GM12801 (cell line): ENCODE measurements around the gene BPIFA3.

Source experiments
- TF ChIP-seq, protein P1 (sequence below): IDR thresholded peaks from one replicate; pipeline ENCODE4 v1.5.1; 2011; ENCODE audit warnings: control low read depth; ENCODE audit not compliant: insufficient read length; ENCODE audit errors: extremely low read depth

BPIFA3 gene

DNA sequence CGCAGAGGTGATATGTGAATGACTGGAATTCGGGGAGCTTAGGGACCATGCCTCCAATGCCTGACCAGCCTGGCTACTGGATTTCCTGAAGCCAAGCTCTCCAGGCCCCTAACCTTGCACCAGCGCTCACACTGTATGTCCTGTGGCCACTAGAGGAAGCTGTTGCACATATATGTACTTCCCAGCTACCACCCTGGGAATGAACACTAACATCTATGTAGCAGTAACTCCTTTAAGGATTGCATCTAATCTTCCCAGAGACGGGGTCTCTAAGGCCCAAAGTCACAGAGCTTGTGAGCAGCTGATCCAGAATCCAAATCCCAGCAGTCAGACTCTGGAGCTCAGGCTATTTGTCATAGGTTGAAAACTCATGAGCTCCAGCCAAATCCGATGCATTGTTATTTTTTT, 45.5 kb downstream of the BPIFA3 start:
- TF ChIP-seq, protein P1, sequence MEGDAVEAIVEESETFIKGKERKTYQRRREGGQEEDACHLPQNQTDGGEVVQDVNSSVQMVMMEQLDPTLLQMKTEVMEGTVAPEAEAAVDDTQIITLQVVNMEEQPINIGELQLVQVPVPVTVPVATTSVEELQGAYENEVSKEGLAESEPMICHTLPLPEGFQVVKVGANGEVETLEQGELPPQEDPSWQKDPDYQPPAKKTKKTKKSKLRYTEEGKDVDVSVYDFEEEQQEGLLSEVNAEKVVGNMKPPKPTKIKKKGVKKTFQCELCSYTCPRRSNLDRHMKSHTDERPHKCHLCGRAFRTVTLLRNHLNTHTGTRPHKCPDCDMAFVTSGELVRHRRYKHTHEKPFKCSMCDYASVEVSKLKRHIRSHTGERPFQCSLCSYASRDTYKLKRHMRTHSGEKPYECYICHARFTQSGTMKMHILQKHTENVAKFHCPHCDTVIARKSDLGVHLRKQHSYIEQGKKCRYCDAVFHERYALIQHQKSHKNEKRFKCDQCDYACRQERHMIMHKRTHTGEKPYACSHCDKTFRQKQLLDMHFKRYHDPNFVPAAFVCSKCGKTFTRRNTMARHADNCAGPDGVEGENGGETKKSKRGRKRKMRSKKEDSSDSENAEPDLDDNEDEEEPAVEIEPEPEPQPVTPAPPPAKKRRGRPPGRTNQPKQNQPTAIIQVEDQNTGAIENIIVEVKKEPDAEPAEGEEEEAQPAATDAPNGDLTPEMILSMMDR: no peak

DNA sequence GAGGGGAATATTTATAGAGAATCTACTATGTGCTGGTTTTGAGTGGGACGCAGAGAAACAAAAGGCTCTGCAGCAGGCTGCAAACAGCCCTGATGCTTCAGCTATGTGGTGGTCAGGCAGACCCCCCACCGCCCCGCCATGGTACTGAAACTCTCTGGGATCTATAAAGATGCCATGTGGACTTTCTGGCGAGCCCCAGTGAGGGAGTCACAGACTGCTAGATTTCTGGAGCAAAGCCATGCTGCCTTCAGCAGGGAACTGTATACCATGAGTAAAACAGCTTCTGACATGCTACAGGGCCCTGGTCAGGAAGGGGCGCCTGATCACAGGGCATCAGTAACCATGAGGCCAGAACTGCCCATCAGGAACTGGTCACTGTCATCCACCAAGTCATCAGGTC, 46.6 kb downstream of the BPIFA3 start:
- TF ChIP-seq, protein P1: no peak

DNA sequence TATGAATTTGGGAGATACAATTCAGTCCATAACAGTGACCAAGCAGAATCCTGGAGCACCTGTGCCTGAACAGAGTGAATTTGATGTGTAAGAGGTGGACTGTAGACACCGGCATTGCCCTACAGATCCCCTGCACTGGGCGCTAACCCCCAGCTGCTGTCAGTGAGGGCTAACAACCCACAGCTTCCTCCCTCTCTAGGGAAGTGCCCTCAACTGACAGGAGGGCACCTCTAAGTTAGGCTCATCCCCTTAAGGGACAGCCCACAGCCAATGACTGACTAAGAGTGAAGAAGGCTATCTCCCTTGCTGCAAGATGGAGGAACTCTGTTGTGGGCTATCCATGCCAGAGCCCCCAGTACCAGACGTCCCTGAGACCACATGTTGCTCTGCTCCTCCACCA, 50.5 kb downstream of the BPIFA3 start:
- TF ChIP-seq, protein P1: no peak

DNA sequence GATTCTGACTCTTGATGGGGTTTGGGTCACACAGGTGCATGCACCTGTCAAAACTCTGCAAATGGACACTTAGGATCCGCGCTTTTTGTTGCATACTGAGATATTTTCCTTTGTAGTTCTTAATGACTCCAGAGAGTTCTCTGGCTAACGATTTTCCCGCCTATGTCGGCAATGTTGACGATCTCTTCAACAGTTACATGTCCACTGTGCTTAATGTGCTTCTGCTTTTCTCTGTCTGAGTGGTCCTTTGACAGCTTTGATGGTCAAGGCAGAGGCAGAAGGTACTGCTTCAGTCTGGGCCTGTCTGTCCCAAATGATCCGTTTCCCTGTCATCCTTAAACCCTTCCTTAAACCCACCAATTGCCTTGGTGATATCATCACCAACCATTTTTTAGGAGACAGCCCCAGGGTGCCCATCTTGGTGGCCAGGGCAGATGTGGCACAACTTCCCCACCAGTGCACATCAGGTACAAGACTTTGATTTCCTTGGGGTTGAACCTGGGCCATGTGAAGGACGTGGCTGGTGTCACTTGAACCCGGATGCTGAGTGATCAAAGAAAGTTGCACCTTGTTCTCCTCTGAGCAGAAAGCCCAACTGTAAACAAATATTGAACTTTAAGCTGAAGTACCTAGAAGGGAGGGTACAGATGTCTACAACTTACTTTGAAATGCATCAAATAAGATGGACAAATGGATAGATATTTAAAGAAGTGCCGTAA, 55.2 kb downstream of the BPIFA3 start:
- TF ChIP-seq, protein P1: no peak

DNA sequence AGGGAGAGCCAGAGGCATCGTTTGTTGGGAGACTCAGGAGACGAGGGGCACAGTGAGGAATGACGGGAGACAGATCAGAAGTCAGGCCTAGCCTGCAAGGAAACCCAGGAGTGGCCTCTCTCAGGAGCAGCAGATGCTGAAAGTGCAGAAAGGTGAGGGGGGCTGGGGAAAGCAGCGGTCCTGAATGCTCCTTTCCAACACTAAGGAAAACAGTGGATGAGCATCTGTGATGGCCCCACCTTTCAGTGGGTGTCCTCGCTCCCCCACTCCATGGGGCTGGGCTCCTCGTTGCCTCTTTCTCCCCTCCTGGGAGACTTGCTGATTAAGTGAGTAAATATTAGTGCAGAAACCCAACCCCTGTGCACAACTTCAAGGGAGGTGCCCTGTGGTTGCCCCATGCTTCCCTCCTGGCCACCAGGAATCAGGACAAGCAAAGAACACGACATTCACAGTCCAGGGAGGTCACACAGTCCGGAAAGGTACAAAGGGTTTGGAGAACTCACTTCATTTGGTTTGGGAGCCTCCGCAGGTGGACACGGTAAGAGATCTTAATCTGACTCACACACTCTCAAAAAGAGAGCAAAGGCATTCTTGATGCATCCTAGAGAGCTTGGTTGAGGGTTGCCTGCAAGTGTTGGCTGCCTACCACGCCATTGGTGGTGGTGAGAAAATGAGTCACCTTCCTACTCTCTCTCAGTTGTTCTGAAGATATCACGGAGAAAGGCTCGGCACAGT, 56.1 kb downstream of the BPIFA3 start:
- TF ChIP-seq, protein P1: no peak

DNA sequence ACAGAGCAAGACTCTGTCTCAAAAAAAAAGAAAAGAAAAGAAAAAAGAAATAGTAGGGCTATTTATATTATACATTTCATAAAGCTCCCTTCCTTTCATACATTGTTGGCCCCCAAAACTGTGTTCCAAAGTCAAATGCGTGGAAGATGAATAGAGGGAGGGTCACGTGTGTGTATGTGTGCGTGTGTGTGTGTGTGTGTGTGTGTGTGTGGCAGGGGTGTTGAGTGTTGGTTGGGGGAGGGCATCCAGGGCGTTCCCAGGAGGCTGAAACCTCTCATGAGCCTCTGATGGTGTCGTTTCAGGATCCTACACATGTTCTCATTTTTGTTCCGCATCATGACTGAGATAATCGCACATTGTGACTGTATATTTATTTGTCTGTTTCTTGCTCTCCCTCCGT, 58.1 kb downstream of the BPIFA3 start:
- TF ChIP-seq, protein P1: no peak

DNA sequence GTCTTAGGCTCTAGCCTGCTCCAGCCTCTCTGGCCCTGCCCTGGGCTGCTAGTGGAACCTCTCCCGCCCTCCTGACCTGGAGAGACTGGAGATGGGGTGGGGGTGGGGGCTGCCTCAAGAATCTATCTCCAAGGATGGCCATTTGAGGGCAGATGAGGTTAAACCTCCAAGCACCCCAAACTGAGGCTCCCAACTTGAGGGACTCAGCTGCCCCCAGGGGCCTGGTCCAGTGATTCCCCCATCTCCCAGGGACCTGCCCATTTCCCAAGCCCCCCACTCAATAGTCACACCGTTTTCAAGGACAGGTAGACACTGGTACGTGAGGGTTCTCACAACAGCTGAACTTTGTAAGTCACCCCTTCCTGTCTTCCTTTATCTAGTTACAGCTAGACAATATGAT, 58.7 kb downstream of the BPIFA3 start:
- TF ChIP-seq, protein P1: no peak
